VCaP (cell line): ENCODE measurements around the gene FBXW11.

Experiments used
- H3K27ac ChIP-seq: fragments of 450-650 bp; 2 replicates; pipeline ENCODE4 v1.5.1; 2017
- TF ChIP-seq, protein P1 (sequence below): fragments of 450-650 bp; conservative IDR thresholded peaks from 2 replicates; pipeline ENCODE4 v1.5.1; 2017; ENCODE audit warnings: mild to moderate bottlenecking, moderate library complexity

The FBXW11 gene

GRCh38 chr5:171907725-171908343 lies 98.6 kb downstream of the FBXW11 start:
- TF ChIP-seq, protein P1, sequence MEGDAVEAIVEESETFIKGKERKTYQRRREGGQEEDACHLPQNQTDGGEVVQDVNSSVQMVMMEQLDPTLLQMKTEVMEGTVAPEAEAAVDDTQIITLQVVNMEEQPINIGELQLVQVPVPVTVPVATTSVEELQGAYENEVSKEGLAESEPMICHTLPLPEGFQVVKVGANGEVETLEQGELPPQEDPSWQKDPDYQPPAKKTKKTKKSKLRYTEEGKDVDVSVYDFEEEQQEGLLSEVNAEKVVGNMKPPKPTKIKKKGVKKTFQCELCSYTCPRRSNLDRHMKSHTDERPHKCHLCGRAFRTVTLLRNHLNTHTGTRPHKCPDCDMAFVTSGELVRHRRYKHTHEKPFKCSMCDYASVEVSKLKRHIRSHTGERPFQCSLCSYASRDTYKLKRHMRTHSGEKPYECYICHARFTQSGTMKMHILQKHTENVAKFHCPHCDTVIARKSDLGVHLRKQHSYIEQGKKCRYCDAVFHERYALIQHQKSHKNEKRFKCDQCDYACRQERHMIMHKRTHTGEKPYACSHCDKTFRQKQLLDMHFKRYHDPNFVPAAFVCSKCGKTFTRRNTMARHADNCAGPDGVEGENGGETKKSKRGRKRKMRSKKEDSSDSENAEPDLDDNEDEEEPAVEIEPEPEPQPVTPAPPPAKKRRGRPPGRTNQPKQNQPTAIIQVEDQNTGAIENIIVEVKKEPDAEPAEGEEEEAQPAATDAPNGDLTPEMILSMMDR: peak; percentile 90
- H3K27ac ChIP-seq: peak overlapping the region; percentile 46

DNA sequence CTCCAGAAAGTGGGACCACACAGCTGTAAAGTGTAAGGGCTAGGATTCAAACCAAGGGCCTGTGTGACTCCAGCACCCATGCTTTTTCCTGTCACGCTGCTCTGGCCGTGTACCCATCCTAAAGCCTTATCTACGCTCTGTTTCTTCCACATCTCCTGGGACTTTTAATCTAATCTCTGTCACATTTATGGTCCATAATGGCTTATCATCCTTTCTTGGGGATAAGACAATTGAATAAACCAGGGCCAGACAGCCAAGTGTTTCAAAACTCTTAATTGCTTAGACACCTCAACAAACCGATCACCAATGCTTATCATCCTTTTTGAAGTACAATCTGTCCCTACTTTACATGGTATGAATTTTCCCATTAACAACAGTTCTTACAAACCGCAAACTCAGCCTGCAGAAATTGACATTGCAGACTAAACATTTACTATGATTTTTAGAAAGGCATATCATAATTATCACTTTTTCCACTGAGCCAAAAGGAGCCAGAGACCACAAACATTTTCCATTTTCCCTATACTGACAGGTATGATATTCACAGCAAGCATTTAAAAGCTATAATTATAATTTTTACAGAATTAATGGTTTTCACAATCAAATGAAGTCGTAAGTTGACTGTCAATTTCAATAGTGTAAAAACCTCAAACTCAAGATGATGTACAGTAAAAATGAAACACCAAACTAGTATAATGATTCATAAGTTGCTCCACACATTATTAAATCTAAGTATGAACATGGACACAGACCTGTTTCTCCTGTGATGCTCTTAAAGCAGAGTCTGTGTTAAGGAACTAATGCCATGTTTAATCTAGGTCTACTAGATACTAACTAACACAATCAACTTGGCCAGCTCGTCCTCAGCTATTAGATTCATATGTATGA lies 99.5 kb downstream of the FBXW11 start:
- TF ChIP-seq, protein P1: no peak
- no peak overlapping the region for H3K27ac ChIP-seq

GRCh38 chr5:171906066-171906570 lies 100.3 kb downstream of the FBXW11 start:
- no peak overlapping the region for H3K27ac ChIP-seq
- TF ChIP-seq, protein P1: no peak

GRCh38 chr5:171904886-171905285 lies 101.6 kb downstream of the FBXW11 start:
- H3K27ac ChIP-seq: no peak overlapping the region
- TF ChIP-seq, protein P1: no peak

DNA sequence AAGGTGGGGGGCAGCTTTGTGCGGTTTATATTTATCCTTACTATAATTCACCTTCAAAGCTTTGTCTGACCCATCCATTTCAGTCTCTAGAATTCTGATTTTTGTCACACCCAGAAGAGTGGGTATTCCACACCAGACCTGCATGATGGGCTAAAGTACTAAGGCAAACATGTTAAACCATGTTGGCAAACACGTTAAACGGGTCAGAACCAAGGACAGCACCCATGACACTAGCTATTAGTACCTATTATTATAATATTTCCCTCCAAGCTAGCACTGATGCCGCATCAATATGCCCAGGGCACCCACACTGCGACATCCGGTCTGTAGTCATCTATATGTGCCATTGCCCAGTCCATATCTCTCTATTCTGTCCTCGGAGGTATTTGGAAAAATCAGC lies 104.7 kb downstream of the FBXW11 start:
- TF ChIP-seq, protein P1: no peak

DNA sequence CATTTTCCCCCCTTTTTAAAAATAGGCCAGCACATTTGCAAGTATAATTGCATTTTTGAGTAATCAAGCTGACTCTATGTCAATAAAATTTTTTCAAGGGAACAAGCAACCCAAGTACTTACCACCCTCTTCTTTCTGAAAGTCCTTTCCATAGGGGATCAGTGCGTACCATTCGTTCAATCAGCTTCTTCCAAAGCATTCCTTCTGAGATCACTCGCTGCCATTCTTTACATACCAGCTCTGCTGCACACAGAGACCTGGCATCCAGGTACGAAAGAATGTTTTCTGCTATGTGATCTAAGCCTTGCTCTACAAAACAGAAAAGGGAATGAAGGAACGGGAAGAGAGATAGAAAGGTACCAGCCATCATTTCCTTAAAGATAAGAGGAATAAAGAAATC lies 106.6 kb downstream of the FBXW11 start:
- no peak overlapping the region for H3K27ac ChIP-seq
- TF ChIP-seq, protein P1: no peak

More for the DNA sequence above, 104.7 kb downstream of the FBXW11 start:
- H3K27ac ChIP-seq: no peak overlapping the region

DNA sequence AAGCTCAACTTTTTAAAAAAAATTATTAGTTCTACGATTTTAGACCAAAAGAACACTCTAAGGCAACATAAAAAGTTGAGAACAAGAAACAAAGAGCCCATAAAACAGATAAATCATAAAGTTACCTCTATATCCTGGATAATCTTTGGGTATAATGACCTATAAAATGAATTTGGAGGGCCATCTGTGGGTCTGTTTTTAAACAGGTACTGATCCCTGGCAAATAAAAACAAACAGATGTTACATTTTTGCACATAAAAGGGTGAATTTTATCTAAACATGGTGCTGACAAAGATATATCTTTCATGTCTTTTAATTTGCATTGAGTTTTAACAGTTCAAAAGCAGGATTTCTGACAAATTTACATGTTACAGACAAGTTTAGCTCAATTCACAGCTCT lies 107.6 kb downstream of the FBXW11 start:
- TF ChIP-seq, protein P1: no peak
- H3K27ac ChIP-seq: no peak overlapping the region
